ENCODE results near the gene PRICKLE2. TPM values are rescaled to one million over a fixed set of nuclear protein-coding genes. Genes with fewer than 3 reads are reported as not detected.

Gene PRICKLE2
- total and polyA plus RNA-seq, 2 experiments from 2014 or later, result 1.1 to 12.5 TPM

DNA sequence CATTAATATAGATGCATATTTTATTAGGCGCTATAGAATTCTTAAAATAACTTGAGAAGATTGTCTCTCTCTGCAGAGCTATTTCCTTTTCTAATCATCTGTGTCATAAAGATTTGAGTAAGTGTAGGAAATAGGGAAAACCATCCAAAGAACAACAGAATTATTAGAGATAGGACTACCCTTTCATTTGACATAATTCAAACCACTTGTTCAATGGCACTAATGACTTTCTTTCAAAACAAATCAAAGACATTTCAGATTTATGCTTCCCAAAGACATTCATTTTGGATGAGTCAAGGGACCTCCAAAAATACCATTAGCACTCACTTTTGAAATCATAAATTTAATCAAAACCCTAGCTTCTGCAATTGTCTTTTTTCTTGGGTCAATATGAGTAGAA, 29.5 kb downstream of the PRICKLE2 start:
- no peak overlapping the region for H2AFZ ChIP-seq
- Mint-ChIP-seq H3K36me3 (ENCODE audit: low read depth) (peaks cover 43% of the 10 kb centered on the region), H3K4me3 (no peak overlapping the region), H3K27ac (peak overlapping the region; percentile 81), H3K9me3 (peaks cover 26% of the 10 kb centered on the region), H3K27me3 (ENCODE audit: insufficient read depth, low read depth, poor library complexity) (no peaks in the 10 kb centered on the region), H3K4me1 (peaks cover 19% of the 10 kb centered on the region; the same call in 2 of the 3 replicates)
- no peak for ATAC-seq
- peak overlapping the region; percentile 26 for H3K4me2 ChIP-seq
- H3K4me1 ChIP-seq (ENCODE audit: insufficient read depth), result peaks cover 7% of the 10 kb centered on the region
- peak overlapping the region; percentile 69 for H3K27ac ChIP-seq (ENCODE audit: low read depth)
- no peaks in the 10 kb centered on the region for H3K9me2 ChIP-seq (ENCODE audit: insufficient read depth)
- TF ChIP-seq JUNB (IDR thresholded peaks at IDR 0.05; ENCODE audit: unreplicated experiment), result no peak
- TF ChIP-seq, protein P1, sequence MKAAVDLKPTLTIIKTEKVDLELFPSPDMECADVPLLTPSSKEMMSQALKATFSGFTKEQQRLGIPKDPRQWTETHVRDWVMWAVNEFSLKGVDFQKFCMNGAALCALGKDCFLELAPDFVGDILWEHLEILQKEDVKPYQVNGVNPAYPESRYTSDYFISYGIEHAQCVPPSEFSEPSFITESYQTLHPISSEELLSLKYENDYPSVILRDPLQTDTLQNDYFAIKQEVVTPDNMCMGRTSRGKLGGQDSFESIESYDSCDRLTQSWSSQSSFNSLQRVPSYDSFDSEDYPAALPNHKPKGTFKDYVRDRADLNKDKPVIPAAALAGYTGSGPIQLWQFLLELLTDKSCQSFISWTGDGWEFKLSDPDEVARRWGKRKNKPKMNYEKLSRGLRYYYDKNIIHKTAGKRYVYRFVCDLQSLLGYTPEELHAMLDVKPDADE (IDR thresholded peaks at IDR 0.05), result no peak
- TF ChIP-seq EZH2phosphoT487 (IDR thresholded peaks at IDR 0.05; ENCODE audit: unreplicated experiment), result no peak
- TF ChIP-seq, protein P2, sequence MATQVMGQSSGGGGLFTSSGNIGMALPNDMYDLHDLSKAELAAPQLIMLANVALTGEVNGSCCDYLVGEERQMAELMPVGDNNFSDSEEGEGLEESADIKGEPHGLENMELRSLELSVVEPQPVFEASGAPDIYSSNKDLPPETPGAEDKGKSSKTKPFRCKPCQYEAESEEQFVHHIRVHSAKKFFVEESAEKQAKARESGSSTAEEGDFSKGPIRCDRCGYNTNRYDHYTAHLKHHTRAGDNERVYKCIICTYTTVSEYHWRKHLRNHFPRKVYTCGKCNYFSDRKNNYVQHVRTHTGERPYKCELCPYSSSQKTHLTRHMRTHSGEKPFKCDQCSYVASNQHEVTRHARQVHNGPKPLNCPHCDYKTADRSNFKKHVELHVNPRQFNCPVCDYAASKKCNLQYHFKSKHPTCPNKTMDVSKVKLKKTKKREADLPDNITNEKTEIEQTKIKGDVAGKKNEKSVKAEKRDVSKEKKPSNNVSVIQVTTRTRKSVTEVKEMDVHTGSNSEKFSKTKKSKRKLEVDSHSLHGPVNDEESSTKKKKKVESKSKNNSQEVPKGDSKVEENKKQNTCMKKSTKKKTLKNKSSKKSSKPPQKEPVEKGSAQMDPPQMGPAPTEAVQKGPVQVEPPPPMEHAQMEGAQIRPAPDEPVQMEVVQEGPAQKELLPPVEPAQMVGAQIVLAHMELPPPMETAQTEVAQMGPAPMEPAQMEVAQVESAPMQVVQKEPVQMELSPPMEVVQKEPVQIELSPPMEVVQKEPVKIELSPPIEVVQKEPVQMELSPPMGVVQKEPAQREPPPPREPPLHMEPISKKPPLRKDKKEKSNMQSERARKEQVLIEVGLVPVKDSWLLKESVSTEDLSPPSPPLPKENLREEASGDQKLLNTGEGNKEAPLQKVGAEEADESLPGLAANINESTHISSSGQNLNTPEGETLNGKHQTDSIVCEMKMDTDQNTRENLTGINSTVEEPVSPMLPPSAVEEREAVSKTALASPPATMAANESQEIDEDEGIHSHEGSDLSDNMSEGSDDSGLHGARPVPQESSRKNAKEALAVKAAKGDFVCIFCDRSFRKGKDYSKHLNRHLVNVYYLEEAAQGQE (IDR thresholded peaks at IDR 0.05; ENCODE audit: unreplicated experiment), result no peak
- TF ChIP-seq ZNF331 (CRISPR knock-in tag; IDR thresholded peaks at IDR 0.05; ENCODE audit: low read depth), result no peak
- TF ChIP-seq STAT1 (IDR thresholded peaks at IDR 0.05; ENCODE audit: unreplicated experiment), result no peak
- no peak for TF ChIP-seq EZH2 (IDR thresholded peaks at IDR 0.05; ENCODE audit: low read depth, unreplicated experiment)
- TF ChIP-seq NANOG (IDR thresholded peaks at IDR 0.05; ENCODE audit: borderline replicate concordance), result no peak
- H3K27me3 ChIP-seq (ENCODE audit: insufficient read depth), result no peaks in the 10 kb centered on the region
- H3F3A ChIP-seq (replicated peaks; ENCODE audit: low read depth), result no peaks in the 10 kb centered on the region
- no peak for DNase-seq (ENCODE audit: low spot score)
- H4K20me1 ChIP-seq (replicated peaks; ENCODE audit: insufficient read depth), result no peaks in the 10 kb centered on the region
- H3K79me2 ChIP-seq (replicated peaks; ENCODE audit: insufficient read depth), result no peaks in the 10 kb centered on the region
- H3K36me3 ChIP-seq (ENCODE audit: insufficient read depth), result no peaks in the 10 kb centered on the region
- H3K4me3 ChIP-seq, result no peak overlapping the region

DNA sequence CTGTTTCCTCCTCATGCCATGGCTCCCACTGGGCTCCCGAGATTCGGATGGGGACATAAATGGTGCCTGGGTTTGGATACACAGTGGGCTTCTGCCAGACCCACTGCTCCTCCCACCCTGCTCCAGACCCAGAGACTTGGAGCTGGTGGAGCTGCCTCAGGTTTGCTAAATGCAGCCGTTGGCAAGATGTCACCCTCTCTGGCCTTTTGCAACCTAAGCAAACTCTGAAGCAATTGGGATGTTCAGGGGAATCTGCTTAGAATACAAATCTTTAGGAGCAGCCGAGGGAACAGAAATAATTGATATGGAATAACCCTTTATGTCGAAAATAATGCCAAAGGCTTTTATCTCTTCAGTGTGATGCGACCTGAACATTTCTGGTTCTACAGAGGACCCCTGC, 33.4 kb downstream of the PRICKLE2 start:
- Histone ChIP-seq H2AFZ (no peak overlapping the region), H4K20me1 (replicated peaks; ENCODE audit: insufficient read depth) (no peaks in the 10 kb centered on the region), H3K36me3 (ENCODE audit: insufficient read depth) (no peaks in the 10 kb centered on the region), H3K27me3 (ENCODE audit: insufficient read depth) (no peaks in the 10 kb centered on the region), H3F3A (replicated peaks; ENCODE audit: low read depth) (no peaks in the 10 kb centered on the region), H3K27ac (ENCODE audit: low read depth) (no peak overlapping the region), H3K4me1 (ENCODE audit: insufficient read depth) (peaks cover 14% of the 10 kb centered on the region), H3K4me3 (no peak overlapping the region), H3K9me2 (ENCODE audit: insufficient read depth) (0 out of 2 replicates have a peak, but pooled peaks cover 3% of the 10 kb centered on the region), H3K4me2 (no peak overlapping the region), H3K79me2 (replicated peaks; ENCODE audit: insufficient read depth) (no peaks in the 10 kb centered on the region)
- H3K9me3 Mint-ChIP-seq, result peaks cover 22% of the 10 kb centered on the region
- DNase-seq (ENCODE audit: low spot score) (no peak), ATAC-seq (no peak)
- H3K27ac Mint-ChIP-seq, result no peak overlapping the region
- H3K27me3 Mint-ChIP-seq (ENCODE audit: insufficient read depth, low read depth, poor library complexity), result peaks cover 3% of the 10 kb centered on the region
- TF ChIP-seq, protein P3, sequence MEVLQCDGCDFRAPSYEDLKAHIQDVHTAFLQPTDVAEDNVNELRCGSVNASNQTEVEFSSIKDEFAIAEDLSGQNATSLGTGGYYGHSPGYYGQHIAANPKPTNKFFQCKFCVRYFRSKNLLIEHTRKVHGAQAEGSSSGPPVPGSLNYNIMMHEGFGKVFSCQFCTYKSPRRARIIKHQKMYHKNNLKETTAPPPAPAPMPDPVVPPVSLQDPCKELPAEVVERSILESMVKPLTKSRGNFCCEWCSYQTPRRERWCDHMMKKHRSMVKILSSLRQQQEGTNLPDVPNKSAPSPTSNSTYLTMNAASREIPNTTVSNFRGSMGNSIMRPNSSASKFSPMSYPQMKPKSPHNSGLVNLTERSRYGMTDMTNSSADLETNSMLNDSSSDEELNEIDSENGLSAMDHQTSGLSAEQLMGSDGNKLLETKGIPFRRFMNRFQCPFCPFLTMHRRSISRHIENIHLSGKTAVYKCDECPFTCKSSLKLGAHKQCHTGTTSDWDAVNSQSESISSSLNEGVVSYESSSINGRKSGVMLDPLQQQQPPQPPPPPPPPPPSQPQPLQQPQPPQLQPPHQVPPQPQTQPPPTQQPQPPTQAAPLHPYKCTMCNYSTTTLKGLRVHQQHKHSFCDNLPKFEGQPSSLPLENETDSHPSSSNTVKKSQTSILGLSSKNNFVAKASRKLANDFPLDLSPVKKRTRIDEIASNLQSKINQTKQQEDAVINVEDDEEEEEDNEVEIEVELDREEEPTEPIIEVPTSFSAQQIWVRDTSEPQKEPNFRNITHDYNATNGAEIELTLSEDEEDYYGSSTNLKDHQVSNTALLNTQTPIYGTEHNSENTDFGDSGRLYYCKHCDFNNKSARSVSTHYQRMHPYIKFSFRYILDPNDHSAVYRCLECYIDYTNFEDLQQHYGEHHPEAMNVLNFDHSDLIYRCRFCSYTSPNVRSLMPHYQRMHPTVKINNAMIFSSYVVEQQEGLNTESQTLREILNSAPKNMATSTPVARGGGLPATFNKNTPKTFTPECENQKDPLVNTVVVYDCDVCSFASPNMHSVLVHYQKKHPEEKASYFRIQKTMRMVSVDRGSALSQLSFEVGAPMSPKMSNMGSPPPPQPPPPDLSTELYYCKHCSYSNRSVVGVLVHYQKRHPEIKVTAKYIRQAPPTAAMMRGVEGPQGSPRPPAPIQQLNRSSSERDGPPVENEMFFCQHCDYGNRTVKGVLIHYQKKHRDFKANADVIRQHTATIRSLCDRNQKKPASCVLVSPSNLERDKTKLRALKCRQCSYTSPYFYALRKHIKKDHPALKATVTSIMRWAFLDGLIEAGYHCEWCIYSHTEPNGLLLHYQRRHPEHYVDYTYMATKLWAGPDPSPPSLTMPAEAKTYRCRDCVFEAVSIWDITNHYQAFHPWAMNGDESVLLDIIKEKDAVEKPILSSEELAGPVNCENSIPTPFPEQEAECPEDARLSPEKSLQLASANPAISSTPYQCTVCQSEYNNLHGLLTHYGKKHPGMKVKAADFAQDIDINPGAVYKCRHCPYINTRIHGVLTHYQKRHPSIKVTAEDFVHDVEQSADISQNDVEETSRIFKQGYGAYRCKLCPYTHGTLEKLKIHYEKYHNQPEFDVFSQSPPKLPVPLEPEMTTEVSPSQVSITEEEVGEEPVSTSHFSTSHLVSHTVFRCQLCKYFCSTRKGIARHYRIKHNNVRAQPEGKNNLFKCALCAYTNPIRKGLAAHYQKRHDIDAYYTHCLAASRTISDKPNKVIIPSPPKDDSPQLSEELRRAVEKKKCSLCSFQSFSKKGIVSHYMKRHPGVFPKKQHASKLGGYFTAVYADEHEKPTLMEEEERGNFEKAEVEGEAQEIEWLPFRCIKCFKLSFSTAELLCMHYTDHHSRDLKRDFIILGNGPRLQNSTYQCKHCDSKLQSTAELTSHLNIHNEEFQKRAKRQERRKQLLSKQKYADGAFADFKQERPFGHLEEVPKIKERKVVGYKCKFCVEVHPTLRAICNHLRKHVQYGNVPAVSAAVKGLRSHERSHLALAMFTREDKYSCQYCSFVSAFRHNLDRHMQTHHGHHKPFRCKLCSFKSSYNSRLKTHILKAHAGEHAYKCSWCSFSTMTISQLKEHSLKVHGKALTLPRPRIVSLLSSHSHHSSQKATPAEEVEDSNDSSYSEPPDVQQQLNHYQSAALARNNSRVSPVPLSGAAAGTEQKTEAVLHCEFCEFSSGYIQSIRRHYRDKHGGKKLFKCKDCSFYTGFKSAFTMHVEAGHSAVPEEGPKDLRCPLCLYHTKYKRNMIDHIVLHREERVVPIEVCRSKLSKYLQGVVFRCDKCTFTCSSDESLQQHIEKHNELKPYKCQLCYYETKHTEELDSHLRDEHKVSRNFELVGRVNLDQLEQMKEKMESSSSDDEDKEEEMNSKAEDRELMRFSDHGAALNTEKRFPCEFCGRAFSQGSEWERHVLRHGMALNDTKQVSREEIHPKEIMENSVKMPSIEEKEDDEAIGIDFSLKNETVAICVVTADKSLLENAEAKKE (CRISPR knock-in tag; IDR thresholded peaks at IDR 0.05), result no peak
- H3K4me3 Mint-ChIP-seq, result no peak overlapping the region
- peaks cover 32% of the 10 kb centered on the region for H3K4me1 Mint-ChIP-seq
- peaks cover 27% of the 10 kb centered on the region for H3K36me3 Mint-ChIP-seq (ENCODE audit: low read depth)

Data from GM23338 (cell line).